Measurements from ENCODE around the gene LHFPL3.
"Not testable (repeated sequence)": the region's sequence is repeated elsewhere in the genome, so short reads cannot be mapped to it uniquely, and the experiment has no call there.

Gene LHFPL3

GRCh38 chr7:104695563-104695962 is 367.2 kb downstream of the LHFPL3 start:
- no peak for TF ChIP-seq CTCF (IDR thresholded peaks at IDR 0.05; ENCODE audit: low read depth, low read length)
- no peaks in the 10 kb centered on the region for H3K27me3 ChIP-seq (ENCODE audit: insufficient read depth, low read depth, severe bottlenecking)

DNA sequence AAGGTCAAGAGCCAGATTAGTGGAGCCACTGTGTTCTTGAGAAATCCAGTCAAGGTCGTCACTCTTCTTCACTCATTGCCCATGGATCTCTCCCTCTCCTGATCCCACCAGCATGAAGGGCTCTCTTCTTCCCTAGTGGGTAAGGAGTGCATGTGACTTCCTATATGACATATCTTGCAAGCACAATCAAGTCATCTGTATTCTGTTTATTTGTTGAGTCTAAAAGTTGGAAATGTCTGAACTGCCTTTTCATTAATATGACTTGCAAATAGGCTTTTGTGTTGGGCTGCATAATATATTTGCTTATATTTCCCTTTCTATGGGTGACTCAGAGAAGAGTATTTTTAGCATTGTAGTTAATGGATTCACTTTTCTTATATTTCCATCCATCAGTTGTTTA is 371.9 kb downstream of the LHFPL3 start:
- H3K9me3 ChIP-seq (ENCODE audit: severe bottlenecking) = no peaks in the 10 kb centered on the region
- no peaks in the 10 kb centered on the region for H3K27me3 ChIP-seq (ENCODE audit: insufficient read depth, low read depth, severe bottlenecking)
- no peak for DNase-seq
- no peak for TF ChIP-seq CTCF (IDR thresholded peaks at IDR 0.05; ENCODE audit: low read depth, low read length)
- no peak overlapping the region for H3K27ac ChIP-seq
- H3K4me3 ChIP-seq (ENCODE audit: low read depth, low read length) = no peak overlapping the region
- H3K36me3 ChIP-seq = no peaks in the 10 kb centered on the region

More at GRCh38 chr7:104695563-104695962, 367.2 kb downstream of the LHFPL3 start:
- no peaks in the 10 kb centered on the region for H3K9me3 ChIP-seq (ENCODE audit: severe bottlenecking)
- H3K36me3 ChIP-seq = no peaks in the 10 kb centered on the region
- no peak overlapping the region for H3K4me3 ChIP-seq (ENCODE audit: low read depth, low read length)
- no peak for DNase-seq
- H3K27ac ChIP-seq = no peak overlapping the region

- not testable (repeated sequence) for H3K36me3 ChIP-seq; DNase-seq; H3K4me3 ChIP-seq (ENCODE audit: low read depth, low read length); H3K27me3 ChIP-seq (ENCODE audit: insufficient read depth, low read depth, severe bottlenecking); H3K9me3 ChIP-seq (ENCODE audit: severe bottlenecking); H3K27ac ChIP-seq
These were observed 392.6 kb downstream of the LHFPL3 start for GRCh38 chr7:104721027-104721426.

GRCh38 chr7:104723001-104723400 is 394.6 kb downstream of the LHFPL3 start:
- Histone ChIP-seq H3K27me3 (ENCODE audit: insufficient read depth, low read depth, severe bottlenecking) (no peaks in the 10 kb centered on the region), H3K4me3 (ENCODE audit: low read depth, low read length) (no peak overlapping the region), H3K9me3 (ENCODE audit: severe bottlenecking) (no peaks in the 10 kb centered on the region), H3K27ac (no peak overlapping the region), H3K36me3 (no peaks in the 10 kb centered on the region)
- DNase-seq = no peak
- TF ChIP-seq CTCF (IDR thresholded peaks at IDR 0.05; ENCODE audit: low read depth, low read length) = no peak

GRCh38 chr7:104758504-104758903 is 430.1 kb downstream of the LHFPL3 start:
- no peaks in the 10 kb centered on the region for H3K36me3 ChIP-seq
- H3K4me3 ChIP-seq (ENCODE audit: low read depth, low read length) = no peak overlapping the region
- no peaks in the 10 kb centered on the region for H3K9me3 ChIP-seq (ENCODE audit: severe bottlenecking)
- H3K27me3 ChIP-seq (ENCODE audit: insufficient read depth, low read depth, severe bottlenecking) = no peaks in the 10 kb centered on the region
- DNase-seq = no peak
- TF ChIP-seq CTCF (IDR thresholded peaks at IDR 0.05; ENCODE audit: low read depth, low read length) = no peak
- no peak overlapping the region for H3K27ac ChIP-seq

DNA sequence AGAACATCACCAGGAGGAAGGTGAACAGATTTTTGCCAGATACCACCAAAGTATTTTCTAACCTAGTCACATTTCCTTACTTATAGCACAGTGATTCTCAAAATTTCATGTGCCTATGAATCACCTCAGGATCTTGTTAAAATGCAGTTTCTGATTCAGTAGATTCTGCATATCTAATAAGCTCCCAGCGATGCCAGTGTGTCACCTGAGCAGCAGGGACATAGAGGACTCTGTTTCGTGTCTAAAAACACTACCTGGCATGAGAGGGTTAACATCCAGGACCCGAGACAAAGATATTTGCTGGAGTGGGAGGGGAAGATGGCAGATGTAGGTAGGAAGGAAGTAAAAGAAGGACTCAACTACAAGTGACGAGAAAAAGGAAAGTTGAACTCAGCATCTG is 433.5 kb downstream of the LHFPL3 start:
- Histone ChIP-seq H3K4me3 (ENCODE audit: low read depth, low read length) (no peak overlapping the region), H3K27me3 (ENCODE audit: insufficient read depth, low read depth, severe bottlenecking) (no peaks in the 10 kb centered on the region), H3K27ac (no peak overlapping the region), H3K36me3 (no peaks in the 10 kb centered on the region), H3K9me3 (ENCODE audit: severe bottlenecking) (no peaks in the 10 kb centered on the region)
- TF ChIP-seq CTCF (IDR thresholded peaks at IDR 0.05; ENCODE audit: low read depth, low read length) = no peak
- DNase-seq = no peak
